ENCODE results near the gene DAGLA.

The DAGLA gene

DNA sequence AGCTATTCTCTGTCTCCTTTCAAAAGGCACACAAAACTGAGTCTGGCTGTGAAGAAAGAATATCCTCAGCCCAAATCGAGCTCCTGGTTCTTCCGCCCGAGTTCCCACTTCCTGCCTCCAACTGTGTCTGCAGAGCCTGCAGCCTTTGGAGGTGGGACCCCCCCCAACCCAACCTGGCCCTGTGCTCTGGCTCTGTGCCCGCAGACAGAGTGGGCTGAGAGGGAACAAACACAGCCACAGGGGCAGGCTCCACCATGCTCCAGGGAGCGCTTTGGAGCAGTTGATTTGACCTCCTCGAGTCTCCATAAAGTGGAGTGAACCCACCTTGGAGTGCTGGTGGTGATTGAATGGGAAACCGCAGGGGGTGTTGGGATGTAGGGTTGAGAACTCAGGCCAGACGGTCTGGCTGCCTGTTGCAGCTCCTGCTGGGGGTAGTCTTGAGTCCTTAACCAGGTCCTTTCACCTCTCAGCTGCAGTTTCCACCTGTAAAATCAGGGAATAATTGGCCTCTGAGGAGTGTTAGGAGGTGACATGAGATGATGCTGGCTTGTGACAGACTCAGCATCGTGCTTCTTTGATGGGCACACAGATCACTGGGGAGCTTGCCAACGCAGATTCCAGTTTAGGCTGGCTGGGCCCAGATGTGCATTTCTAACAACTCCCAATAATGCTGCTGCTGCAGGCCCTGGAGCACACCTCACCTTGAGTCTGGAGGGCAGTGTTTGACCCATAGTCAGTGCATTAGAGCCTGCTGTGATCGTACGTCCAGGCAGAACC is 11.4 kb downstream of the DAGLA start:
- DNase-seq, result no peak

DNA sequence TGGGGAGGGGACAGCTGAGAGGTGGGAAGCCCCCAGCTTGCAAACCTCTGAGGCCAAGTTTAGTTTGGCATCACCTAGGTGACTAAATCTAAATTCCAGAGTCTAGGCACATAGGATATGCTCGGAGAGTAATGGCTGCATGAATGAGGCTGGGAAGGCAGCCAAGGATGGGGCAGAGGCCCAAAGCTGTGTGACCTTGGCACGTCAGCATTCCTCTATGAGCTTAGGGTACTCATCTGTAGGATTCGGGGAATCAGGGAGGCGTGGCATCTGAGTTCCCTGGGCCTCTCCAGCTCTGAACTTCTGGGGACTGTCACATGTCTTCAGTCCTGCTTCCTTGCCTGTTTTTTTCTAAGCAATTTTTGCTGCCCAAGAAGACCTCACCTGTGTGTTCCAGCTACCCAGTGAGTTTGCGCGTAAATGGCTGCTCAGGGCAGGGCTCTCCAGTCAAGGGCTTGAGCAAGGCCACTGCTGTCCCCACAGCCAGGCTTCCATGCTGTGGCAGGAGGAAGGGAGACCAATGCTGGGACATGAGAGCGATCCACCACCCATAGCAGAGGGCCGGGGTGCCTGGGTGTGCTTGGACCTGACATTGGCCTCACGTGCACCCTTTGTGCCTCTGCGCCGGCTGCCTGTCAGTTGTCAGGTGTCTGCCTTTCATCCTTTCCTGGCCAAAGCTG is 13.9 kb downstream of the DAGLA start:
- DNase-seq, result no peak

DNA sequence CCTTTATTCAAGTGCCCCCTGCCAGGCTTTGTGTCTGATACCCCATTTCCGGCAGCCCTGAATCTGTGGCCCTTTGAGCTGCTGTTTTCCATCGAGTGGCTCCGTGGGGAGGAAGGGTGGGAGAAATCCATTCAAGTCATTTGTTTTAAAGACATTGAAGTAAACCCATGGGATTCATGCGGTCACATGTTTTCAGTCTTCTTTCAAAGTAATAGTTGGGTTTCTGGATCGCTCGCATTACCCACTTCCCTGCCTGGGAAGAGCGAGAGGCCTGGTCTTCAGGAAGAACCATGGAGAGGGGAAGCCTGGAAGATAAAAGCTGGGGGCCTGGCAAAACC is 14.4 kb downstream of the DAGLA start:
- DNase-seq, result no peak

- no peak for DNase-seq
Observed at GRCh38 chr11:61694946-61695706, 14.9 kb downstream of the DAGLA start.

GRCh38 chr11:61695917-61696316 is 15.7 kb downstream of the DAGLA start:
- no peak for DNase-seq

DNA sequence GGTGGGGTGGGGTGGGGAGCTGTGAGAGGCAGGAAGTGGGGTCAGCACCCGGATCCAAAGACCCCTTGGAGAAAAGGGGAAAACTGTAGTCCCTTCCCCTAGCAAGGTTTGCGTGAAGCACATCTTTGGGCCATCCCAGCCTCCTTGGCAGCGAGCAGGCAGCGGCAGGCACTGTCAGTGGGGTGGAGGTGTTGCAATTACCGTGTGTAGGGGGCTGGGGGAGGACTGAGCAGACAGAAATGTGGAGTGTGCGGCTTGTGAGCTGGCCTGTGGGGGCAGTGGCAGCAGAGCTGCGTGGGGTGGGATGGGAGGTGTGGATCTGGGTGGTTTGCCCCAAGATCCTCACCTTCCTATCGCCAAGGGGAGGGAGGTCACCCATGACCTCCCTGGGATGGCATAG is 16.4 kb downstream of the DAGLA start:
- no peak for DNase-seq

GRCh38 chr11:61697078-61697502 is 16.9 kb downstream of the DAGLA start:
- no peak for DNase-seq

DNA sequence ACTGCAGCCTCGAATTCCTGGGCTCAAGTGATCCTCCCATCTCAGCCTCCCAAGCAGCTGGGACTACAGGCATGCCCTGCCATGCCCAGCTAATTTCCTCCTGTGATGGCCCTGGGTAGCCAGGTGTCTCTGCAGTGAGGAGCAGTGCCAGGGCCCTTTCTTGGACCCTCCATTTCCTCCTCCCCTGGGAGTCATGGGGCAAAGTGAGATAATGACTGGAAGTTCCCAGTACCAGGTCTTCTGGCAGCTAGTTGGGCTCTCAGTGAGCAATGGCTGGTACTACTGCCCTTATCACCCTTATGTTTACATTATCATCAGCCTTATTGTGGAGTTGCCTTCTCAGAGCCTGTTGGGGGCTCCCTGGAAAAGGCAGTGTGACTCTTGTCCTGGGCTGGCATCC is 17.6 kb downstream of the DAGLA start:
- DNase-seq, result no peak

DNA sequence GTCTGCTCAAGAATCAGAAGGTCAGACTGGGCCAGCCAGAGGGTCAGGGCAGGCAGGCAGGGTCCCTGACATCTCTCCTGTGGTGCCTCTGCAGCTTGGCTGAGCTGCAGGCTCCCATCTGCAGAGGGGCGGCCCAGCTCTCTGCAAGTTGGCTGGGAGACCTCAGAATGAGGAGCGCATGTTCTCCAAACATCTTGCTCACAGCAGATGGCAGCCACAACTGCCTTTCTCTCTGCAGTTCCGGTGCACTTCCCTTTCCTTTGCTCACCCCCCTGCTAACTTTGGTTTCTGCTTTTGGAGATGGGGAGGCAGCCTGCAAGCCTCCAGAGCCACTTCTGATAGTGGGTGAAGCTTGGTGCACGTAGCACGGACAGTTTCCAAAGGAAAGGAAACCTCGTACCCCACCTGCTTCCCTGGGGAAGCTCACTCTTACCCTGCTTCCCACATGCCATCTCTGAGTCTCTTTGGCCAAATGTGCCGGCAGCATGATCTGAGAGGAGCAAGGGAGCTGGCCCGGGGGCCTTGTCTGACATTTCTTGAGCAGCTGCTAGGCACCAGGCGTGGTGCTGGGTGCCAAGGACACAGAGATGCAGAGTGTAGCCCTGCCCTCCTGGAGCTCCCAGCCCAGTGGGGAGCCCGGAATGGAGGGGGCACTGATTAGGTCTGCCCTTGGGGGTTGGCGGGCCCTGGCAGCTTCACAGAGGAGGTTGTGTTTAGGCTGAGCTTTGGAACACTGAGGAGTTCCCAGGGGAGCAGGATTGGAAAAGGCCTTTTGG is 18.2 kb downstream of the DAGLA start:
- no peak for DNase-seq

GRCh38 chr11:61699737-61700160 is 19.6 kb downstream of the DAGLA start:
- DNase-seq, result no peak

- no peak for DNase-seq
Observed at GRCh38 chr11:61700212-61700611, 20.0 kb downstream of the DAGLA start.

DNA sequence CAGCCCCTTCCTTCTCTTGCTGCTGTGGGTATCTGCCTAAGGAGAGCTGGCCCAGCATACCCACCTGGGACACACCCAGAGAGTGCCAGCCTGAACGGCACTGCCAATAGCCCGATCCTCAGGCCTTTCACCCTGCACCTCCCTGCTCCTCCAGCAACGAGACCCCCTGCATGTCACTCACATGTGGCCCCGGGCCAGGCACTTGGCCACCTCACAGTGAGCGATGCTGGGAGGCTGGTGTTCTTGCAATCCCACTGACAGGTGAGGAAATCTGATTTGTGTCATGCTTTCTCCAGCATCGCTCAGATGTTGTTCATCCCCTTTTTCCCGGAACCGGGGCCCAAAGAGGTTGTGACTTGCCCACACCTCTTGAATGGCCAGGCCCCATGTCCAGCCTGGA is 20.5 kb downstream of the DAGLA start:
- DNase-seq, result no peak

- DNase-seq, result no peak
Observed at GRCh38 chr11:61701242-61701886, 21.2 kb downstream of the DAGLA start.

- DNase-seq, result no peak
Observed at GRCh38 chr11:61702701-61703312, 22.6 kb downstream of the DAGLA start.

DNA sequence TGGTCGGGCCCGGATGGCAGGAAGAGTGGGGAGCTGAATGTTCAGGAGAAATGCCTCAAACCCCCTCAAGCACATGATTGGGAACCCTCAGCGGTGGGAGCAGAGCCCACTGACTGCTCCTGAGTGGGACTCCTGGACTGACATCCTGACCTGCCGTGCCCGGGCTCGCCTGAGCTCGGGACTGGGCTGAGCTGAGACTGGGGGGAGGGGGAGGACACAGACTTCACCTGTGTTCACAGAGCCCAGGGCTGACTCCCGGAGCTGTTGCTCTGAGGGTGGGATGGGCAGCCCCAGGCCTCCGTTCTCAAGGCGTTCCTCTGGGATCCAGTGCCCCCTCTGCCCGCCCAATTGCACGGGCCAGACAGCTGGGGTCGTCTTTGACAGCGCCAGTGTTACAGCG is 24.6 kb downstream of the DAGLA start:
- no peak for DNase-seq

- no peak for DNase-seq
Observed at GRCh38 chr11:61706452-61707400, 26.5 kb downstream of the DAGLA start.

DNA sequence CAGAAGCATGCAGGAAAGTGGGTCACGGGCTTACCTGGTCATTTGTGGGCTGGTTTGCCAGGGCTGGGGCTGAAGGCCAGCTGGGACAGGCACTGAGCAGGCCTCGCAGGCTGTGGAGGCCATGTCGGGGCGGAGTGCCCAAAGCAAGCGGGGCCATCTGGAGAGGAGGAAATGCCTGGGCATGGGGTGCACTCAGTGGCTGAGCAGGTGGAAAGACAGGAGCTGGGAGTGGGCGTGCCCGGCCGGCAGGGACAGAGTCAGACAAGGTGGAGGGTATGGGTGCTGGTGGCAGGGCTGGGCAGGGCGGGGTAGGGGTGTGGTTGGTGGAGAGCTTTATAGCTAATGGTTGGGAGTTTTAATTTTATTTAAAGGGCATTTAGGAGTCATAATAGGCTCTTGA is 27.4 kb downstream of the DAGLA start:
- DNase-seq, result no peak

GRCh38 chr11:61709110-61709509 is 28.9 kb downstream of the DAGLA start:
- no peak for DNase-seq

GRCh38 chr11:61709572-61709971 is 29.4 kb downstream of the DAGLA start:
- no peak for DNase-seq

DNA sequence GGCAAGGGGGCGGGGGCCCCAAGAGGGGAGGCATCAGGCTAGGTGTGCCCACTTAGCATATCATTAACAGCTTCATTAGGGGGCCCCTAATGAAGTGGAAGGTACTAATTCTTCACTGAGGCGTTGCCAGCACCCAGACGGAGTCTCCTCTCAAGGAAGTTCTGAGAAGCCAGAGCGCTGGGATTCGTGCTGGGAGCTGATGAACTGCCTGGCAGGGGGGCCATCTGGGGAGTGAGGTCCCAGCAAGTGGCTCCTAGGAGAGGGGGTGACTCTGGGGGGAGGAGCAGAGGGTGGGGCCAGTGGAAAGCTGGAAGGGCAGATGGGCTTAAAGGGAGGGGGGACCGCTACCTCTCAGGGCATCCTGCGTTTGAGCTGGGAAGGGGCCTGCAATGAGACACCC is 29.8 kb downstream of the DAGLA start:
- DNase-seq, result no peak

GRCh38 chr11:61711037-61711436 is 30.8 kb downstream of the DAGLA start:
- no peak for DNase-seq
